Body of pancreas (tissue), 4 donors: ENCODE measurements around the gene RSL1D1. TPM values are rescaled to one million over a fixed set of nuclear protein-coding genes. Genes with fewer than 3 reads are reported as not detected.
A peak's percentile ranks its signal among the peaks of the same experiment; 100 is the strongest.
"Not testable (repeated sequence)": the region's sequence is repeated elsewhere in the genome, so short reads cannot be mapped to it uniquely, and the experiment has no call there.

Source experiments
- ATAC-seq: fragments of 150-250 bp; one replicate; pipeline ENCODE4 v1.9.1; 2016
- DNase-seq, 4 donors: peaks; one replicate each; pipeline ENCODE4 v3.0.0-alpha.2; 2019
- H3K27ac ChIP-seq, 4 donors: fragments of 200-600 bp; sonication (generic); 1 replicate in 3 of 4; 2 replicates in 1 of 4; pipeline versions ENCODE4 v1.5.1 to v1.6.1; 2016 to 2019; ENCODE audit warnings: mild to moderate bottlenecking in 1 of 4, mixed read lengths in 1 of 4, moderate library complexity in 1 of 4
- H3K27me3 ChIP-seq, 2 donors: fragments of 200-600 bp; sonication (generic); one replicate each; pipeline ENCODE4 v1.6.0; 2016; ENCODE audit warnings: mild to moderate bottlenecking in 1 of 2
- H3K36me3 ChIP-seq, 2 donors: fragments of 200-600 bp; sonication (generic); replicated peaks in 1 of 2; 2 replicates each; pipeline ENCODE4 v1.5.1; 2016; ENCODE audit warnings: low read depth in 2 of 2; ENCODE audit not compliant: insufficient read depth in 1 of 2
- H3K4me1 ChIP-seq: fragments of 200-600 bp; sonication (generic); one replicate; pipeline ENCODE4 v1.6.0; 2016
- H3K4me3 ChIP-seq, 2 donors: fragments of 200-600 bp; sonication (generic); 1 replicate in 1 of 2; 2 replicates in 1 of 2; pipeline ENCODE4 v1.5.1; 2016 to 2019
- H3K9me3 ChIP-seq, 3 donors: fragments of 200-600 bp; sonication (generic); 1 replicate in 2 of 3; 2 replicates in 1 of 3; pipeline ENCODE4 v1.5.1; 2016
- POLR2A ChIP-seq, 3 donors: fragments of 450-650 bp; IDR thresholded peaks; one replicate each; pipeline ENCODE4 v1.6.1; 2016; ENCODE audit warnings: antibody characterized with exemption in 3 of 3, mild to moderate bottlenecking in 2 of 3
- WGBS, 2 donors: methylation state at CpG; one replicate each; pipeline ENCODE4 v1.1.5; 2017; 5-methylcytosine and 5-hydroxymethylcytosine counted together
- intact Hi-C: fragments of 100-400 bp; cut with DNase I; formaldehyde crosslinking; loops from one replicate; pipeline ENCODE4 v1.15.1; 2023
- total RNA-seq, 2 donors: library from RNA; depleted of rRNA; stranded (reverse); fragments of >200 nt; gene quantifications; one replicate each; pipeline ENCODE4 v1.1.0, GENCODE V29; 2016
- TF ChIP-seq, protein P1 (sequence below), 7 experiments: fragments of 450-650 bp in 4 of 7; fragments of 200-600 bp in 3 of 7; sonication (generic) in 3 of 7; IDR thresholded peaks; one replicate each; pipeline ENCODE4 v1.5.1; 2016 to 2019; ENCODE audit warnings: antibody characterized with exemption in 7 of 7

The RSL1D1 gene
- total RNA-seq, 2 donors from 2014 or later: 199 to 246 TPM

DNA sequence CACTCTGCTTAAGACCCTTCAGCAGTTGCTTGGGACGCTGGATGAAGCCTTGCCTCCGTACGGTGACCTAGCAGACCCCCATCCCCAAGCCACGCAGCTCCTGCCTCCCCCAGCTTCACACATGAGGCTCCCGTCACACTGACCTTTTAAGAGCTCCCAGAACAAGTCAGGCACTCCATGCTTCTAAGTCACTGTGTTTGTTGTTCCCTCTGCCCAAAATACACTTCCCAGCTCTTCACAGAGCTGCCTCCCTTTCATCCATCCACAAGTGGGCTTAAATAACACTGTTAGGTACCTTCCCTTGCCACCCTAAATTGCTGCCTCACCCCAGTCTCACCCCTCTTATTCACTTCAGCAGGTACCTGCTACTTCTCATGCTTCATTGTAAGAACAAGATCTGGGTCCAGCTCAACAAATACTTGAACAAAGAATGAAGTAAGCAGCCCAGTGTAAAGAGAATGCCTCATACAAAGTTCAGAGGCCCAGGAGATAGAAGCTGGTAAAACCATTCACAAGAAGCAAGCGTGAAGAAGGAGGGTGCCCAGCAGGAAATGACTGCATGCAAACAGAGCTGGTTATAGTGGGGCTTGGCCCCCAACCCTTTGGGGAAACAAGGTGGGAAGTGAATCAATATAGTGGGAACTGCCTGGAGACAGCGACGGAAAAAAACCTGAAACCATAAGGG, 60.1 kb downstream of the RSL1D1 start:
- TF ChIP-seq POLR2A (IDR thresholded peaks at IDR 0.05): no peak
- TF ChIP-seq, protein P1, sequence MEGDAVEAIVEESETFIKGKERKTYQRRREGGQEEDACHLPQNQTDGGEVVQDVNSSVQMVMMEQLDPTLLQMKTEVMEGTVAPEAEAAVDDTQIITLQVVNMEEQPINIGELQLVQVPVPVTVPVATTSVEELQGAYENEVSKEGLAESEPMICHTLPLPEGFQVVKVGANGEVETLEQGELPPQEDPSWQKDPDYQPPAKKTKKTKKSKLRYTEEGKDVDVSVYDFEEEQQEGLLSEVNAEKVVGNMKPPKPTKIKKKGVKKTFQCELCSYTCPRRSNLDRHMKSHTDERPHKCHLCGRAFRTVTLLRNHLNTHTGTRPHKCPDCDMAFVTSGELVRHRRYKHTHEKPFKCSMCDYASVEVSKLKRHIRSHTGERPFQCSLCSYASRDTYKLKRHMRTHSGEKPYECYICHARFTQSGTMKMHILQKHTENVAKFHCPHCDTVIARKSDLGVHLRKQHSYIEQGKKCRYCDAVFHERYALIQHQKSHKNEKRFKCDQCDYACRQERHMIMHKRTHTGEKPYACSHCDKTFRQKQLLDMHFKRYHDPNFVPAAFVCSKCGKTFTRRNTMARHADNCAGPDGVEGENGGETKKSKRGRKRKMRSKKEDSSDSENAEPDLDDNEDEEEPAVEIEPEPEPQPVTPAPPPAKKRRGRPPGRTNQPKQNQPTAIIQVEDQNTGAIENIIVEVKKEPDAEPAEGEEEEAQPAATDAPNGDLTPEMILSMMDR (IDR thresholded peaks at IDR 0.05): no peak
- H3K4me3 ChIP-seq: no peak overlapping the region
- 88 to 93% methylated on average over 5 to 8 of the region's 8 CpGs for WGBS, 2 donors
- DNase-seq (no peak), ATAC-seq (no peak)
- H3K36me3 ChIP-seq: no peaks in the 10 kb centered on the region
- intact Hi-C loops: no loop called here
- no peaks in the 10 kb centered on the region for H3K27me3 ChIP-seq
- H3K27ac ChIP-seq: peak overlapping the region in 3 of 4 donors; percentile 64 to 99 (median 78)
- peaks cover 55% of the 10 kb centered on the region for H3K4me1 ChIP-seq
- no peaks in the 10 kb centered on the region for H3K9me3 ChIP-seq

DNA sequence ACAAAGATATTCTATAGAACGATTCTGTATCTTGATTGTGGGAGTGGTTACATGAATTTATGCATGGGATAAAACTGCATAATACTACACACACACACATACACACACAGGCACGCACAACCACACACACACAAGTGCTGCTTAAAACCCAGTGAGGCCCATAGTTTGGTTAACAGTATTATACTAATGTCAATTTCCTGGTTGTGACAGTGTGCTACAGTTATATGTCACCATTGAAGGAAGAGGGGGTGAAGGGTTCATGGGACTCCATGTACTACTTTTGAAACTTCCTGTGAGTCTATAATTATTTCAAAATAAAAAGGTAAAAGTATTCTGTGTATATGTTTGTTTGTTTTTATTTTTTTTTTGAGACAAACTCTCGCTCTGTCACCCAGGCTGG, 62.4 kb downstream of the RSL1D1 start:
- WGBS, 2 donors: 75 to 81% methylated on average over 3 of the region's 3 CpGs
- DNase-seq (no peak), ATAC-seq (no peak)
- TF ChIP-seq POLR2A (IDR thresholded peaks at IDR 0.05): no peak
- TF ChIP-seq, protein P1 (IDR thresholded peaks at IDR 0.05): no peak
- no peaks in the 10 kb centered on the region for H3K9me3 ChIP-seq
- H3K36me3 ChIP-seq: no peaks in the 10 kb centered on the region
- H3K27ac ChIP-seq: no peak overlapping the region
- no peaks in the 10 kb centered on the region for H3K27me3 ChIP-seq
- peaks cover 56% of the 10 kb centered on the region for H3K4me1 ChIP-seq
- intact Hi-C loops: loop anchor here (10.0 kb wide), 1 partner anchor 56 kb away; no protein-coding TSS in a partner anchor
- no peak overlapping the region for H3K4me3 ChIP-seq

DNA sequence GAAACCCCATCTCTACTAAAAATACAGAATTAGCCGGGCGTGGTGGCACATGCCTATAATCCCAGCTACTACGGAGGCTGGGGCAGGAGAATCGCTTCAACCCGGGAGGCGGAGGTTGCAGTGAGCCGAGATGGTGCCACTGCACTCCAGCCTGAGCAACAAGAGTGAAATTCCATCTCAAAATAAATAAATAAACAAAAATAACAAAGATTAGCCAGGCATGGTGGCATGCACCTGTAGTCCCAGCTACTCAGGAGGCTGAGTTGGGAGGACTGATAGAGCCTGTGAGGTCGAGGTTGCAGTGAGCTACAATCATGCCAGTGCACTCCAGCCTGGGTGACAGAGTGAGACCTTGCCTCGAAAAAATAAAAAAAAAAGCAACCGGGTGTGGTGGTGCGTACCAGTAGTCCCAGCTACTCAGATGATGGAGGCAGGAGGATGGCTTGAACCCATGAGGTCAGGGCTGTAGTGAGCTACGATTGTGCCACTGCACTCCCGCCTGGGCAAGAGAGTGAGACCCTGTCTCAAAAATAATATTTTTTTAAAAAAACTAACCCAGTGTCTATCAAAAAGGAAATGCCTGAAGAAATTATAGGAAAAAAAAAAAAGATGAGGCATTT, 66.3 kb downstream of the RSL1D1 start:
- H3K27ac ChIP-seq: peak overlapping the region in 2 of 4 donors; percentile 83 to 88
- peaks cover 50% of the 10 kb centered on the region for H3K4me1 ChIP-seq
- not testable (repeated sequence) for H3K9me3 ChIP-seq, H3K27me3 ChIP-seq, H3K4me3 ChIP-seq, ATAC-seq, DNase-seq, H3K36me3 ChIP-seq
- 91 to 93% methylated on average over 13 of the region's 13 CpGs for WGBS, 2 donors
- intact Hi-C loops: loop anchor here (10.0 kb wide), 1 partner anchor 60 kb away; no protein-coding TSS in a partner anchor

DNA sequence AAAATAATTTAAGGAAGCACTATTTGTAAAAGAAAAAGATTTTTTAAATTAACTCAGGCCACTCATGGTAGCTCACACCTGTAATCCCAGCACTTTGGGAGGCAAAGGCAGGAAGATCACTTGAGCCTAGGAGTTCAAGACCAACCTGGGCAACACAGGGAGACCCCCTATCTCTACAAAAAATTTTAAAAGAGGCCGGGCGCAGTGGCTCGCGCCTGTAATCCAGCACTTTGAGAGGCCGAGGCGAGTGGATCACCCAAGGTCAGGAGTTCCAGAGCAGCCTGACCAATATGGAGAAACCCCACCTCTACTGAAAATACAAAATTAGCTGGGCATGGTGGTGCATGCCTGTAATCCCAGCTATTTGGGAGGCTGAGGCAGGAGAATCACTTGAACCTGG, 67.0 kb downstream of the RSL1D1 start:
- intact Hi-C loops: loop anchor here (10.0 kb wide), 1 partner anchor 60 kb away; no protein-coding TSS in a partner anchor
- peak overlapping the region in 3 of 4 donors; percentile 83 to 89 (median 88) for H3K27ac ChIP-seq
- not testable (repeated sequence) for H3K27me3 ChIP-seq, DNase-seq, H3K9me3 ChIP-seq, H3K36me3 ChIP-seq, ATAC-seq, H3K4me3 ChIP-seq
- H3K4me1 ChIP-seq: peaks cover 50% of the 10 kb centered on the region
- 83 to 93% methylated on average over 5 to 6 of the region's 6 CpGs for WGBS, 2 donors

DNA sequence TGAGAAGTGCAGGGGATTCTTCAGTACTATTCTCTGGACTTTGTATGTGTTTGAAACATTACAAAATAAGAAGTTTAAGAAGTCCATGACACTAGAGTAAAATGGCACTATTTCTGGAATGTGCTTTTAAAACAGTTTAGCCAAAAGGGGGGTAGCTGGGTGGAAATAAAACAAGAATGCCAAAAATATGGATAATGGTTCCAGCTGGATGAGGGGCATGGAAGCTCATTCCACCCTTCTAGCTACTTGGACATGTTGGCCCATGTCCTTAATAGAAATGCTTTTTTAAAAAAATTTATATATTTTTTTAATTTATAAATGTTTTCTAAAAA, 67.3 kb downstream of the RSL1D1 start:
- TF ChIP-seq, protein P1 (IDR thresholded peaks at IDR 0.05): no peak
- no peak for TF ChIP-seq POLR2A (IDR thresholded peaks at IDR 0.05)
- Histone ChIP-seq H3K9me3 (no peaks in the 10 kb centered on the region), H3K4me3 (no peak overlapping the region), H3K27me3 (no peaks in the 10 kb centered on the region), H3K4me1 (peaks cover 50% of the 10 kb centered on the region), H3K36me3 (no peaks in the 10 kb centered on the region), H3K27ac (peak overlapping the region; percentile 83 to 89 (median 86))
- ATAC-seq (no peak), DNase-seq (no peak)
- intact Hi-C loops: loop anchor here (10.0 kb wide), 1 partner anchor 61 kb away; no protein-coding TSS in a partner anchor

Other genes starting within 250 kb of the RSL1D1 start
- 10 to 100 TPM in 1 of 2 donors, 1 to 10 TPM in 1; 7.5 to 10.9 TPM for gene SNN, start 183.1 kb downstream of the RSL1D1 start, total RNA-seq
- 10 to 100 TPM; 38.4 to 90.3 TPM for gene TXNDC11, start 108.7 kb downstream of the RSL1D1 start, total RNA-seq
- 10 to 100 TPM; 26.4 to 49.5 TPM for gene ZC3H7A, start 54.3 kb downstream of the RSL1D1 start, total RNA-seq
- gene GSPT1, start 64.4 kb upstream of the RSL1D1 start, total RNA-seq: 10 to 100 TPM; 22.4 to 43.6 TPM
- 1 to 10 TPM; 1.8 to 2.3 TPM for gene NPIPB2, start 90.5 kb upstream of the RSL1D1 start, total RNA-seq
- gene TNFRSF17, start 113.7 kb upstream of the RSL1D1 start, total RNA-seq: not detected
- 10 to 100 TPM in 1 of 2 donors, 1 to 10 TPM in 1; 7.3 to 10.1 TPM for gene SNX29, start 125.2 kb upstream of the RSL1D1 start, total RNA-seq